Measurements from ENCODE around the gene PMPCA. TPM values are rescaled to one million over a fixed set of nuclear protein-coding genes. Genes with fewer than 3 reads are reported as not detected.

PMPCA gene
- total RNA-seq, 1 donor from 2014 or later = 52.5 TPM

GRCh38 chr9:136451221-136451877 is 40.9 kb downstream of the PMPCA start:
- intact Hi-C loops (cut with micrococcal nuclease) = no loop called here

- intact Hi-C loops (cut with micrococcal nuclease) = no loop called here
These were observed 42.9 kb downstream of the PMPCA start for GRCh38 chr9:136453326-136453725.

- intact Hi-C loops (cut with micrococcal nuclease) = no loop called here
These were observed 43.8 kb downstream of the PMPCA start for GRCh38 chr9:136454026-136454796.

- intact Hi-C loops (cut with micrococcal nuclease) = no loop called here
These were observed 44.9 kb downstream of the PMPCA start for GRCh38 chr9:136455043-136456002.

GRCh38 chr9:136456258-136456657 is 45.8 kb downstream of the PMPCA start:
- intact Hi-C loops (cut with micrococcal nuclease) = no loop called here

- intact Hi-C loops (cut with micrococcal nuclease) = no loop called here
These were observed 46.9 kb downstream of the PMPCA start for GRCh38 chr9:136457326-136457725.

- intact Hi-C loops (cut with micrococcal nuclease) = no loop called here
These were observed 49.0 kb downstream of the PMPCA start for GRCh38 chr9:136459425-136459824.

GRCh38 chr9:136460772-136461325 is 50.4 kb downstream of the PMPCA start:
- intact Hi-C loops (cut with micrococcal nuclease) = no loop called here

GRCh38 chr9:136462664-136463063 is 52.2 kb downstream of the PMPCA start:
- intact Hi-C loops (cut with micrococcal nuclease) = no loop called here

- intact Hi-C loops (cut with micrococcal nuclease) = no loop called here
These were observed 53.1 kb downstream of the PMPCA start for GRCh38 chr9:136463578-136463977.

GRCh38 chr9:136464241-136464640 is 53.8 kb downstream of the PMPCA start:
- intact Hi-C loops (cut with micrococcal nuclease) = no loop called here

GRCh38 chr9:136465500-136466154 is 55.2 kb downstream of the PMPCA start:
- intact Hi-C loops (cut with micrococcal nuclease) = no loop called here

GRCh38 chr9:136466155-136466541 is 55.7 kb downstream of the PMPCA start:
- intact Hi-C loops (cut with micrococcal nuclease) = no loop called here

- intact Hi-C loops (cut with micrococcal nuclease) = no loop called here
These were observed 57.3 kb downstream of the PMPCA start for GRCh38 chr9:136467766-136468165.

GRCh38 chr9:136470356-136470755 is 59.9 kb downstream of the PMPCA start:
- intact Hi-C loops (cut with micrococcal nuclease) = no loop called here

- intact Hi-C loops (cut with micrococcal nuclease) = no loop called here
These were observed 60.5 kb downstream of the PMPCA start for GRCh38 chr9:136470792-136471469.

GRCh38 chr9:136471802-136472487 is 61.5 kb downstream of the PMPCA start:
- intact Hi-C loops (cut with micrococcal nuclease) = no loop called here

GRCh38 chr9:136472640-136473353 is 62.3 kb downstream of the PMPCA start:
- intact Hi-C loops (cut with micrococcal nuclease) = no loop called here

GRCh38 chr9:136473354-136473721 is 62.9 kb downstream of the PMPCA start:
- intact Hi-C loops (cut with micrococcal nuclease) = no loop called here

Measured in T-helper 1 cell treated with Interleukin-12 subunit alpha and Interleukin-12 subunit beta and Interleukin-4 antibody, amounts not matched to agents 30 ng/mL and 1 ng/mL, for 36 hours (primary cell).